Esophagus muscularis mucosa (tissue), 4 donors: ENCODE measurements around the gene ACP2. TPM values are rescaled to one million over a fixed set of nuclear protein-coding genes. Genes with fewer than 3 reads are reported as not detected.
A peak's percentile ranks its signal among the peaks of the same experiment; 100 is the strongest.

ENCODE experiments used
- DNase-seq: peaks from one replicate; pipeline ENCODE4 v3.0.0-alpha.2; 2017; ENCODE audit errors: extremely low spot score
- H3K27ac ChIP-seq, 4 donors: fragments of 200-600 bp; sonication (generic); replicated peaks in 1 of 4; 1 replicate in 3 of 4; 2 replicates in 1 of 4; pipeline ENCODE4 v1.5.1; 2016 to 2019; ENCODE audit warnings: mild to moderate bottlenecking in 1 of 4
- H3K27me3 ChIP-seq, 4 donors: fragments of 200-600 bp; sonication (generic); one replicate each; pipeline versions ENCODE4 v1.5.1 to v1.6.0; 2016 to 2019
- H3K36me3 ChIP-seq, 4 donors: fragments of 200-600 bp; sonication (generic); one replicate each; pipeline ENCODE4 v1.5.1; 2016 to 2019
- H3K4me1 ChIP-seq, 4 donors: fragments of 200-600 bp; sonication (generic); one replicate each; pipeline ENCODE4 v1.5.1; 2016 to 2019
- H3K4me3 ChIP-seq, 4 donors: fragments of 200-600 bp; sonication (generic); 1 replicate in 2 of 4; 2 replicates in 2 of 4; pipeline ENCODE4 v1.5.1; 2016 to 2019; ENCODE audit warnings: mild to moderate bottlenecking in 4 of 4, moderate library complexity in 1 of 4
- H3K9me3 ChIP-seq, 4 donors: fragments of 200-600 bp; sonication (generic); 1 replicate in 3 of 4; 2 replicates in 1 of 4; pipeline ENCODE4 v1.5.1; 2016 to 2019
- CTCF ChIP-seq, 3 experiments: fragments of 200-600 bp in 2 of 3; fragments of 450-650 bp in 1 of 3; sonication (generic) in 2 of 3; IDR thresholded peaks; one replicate each; pipeline ENCODE4 v1.5.1; 2017 to 2019; ENCODE audit warnings: antibody characterized with exemption in 3 of 3, mild to moderate bottlenecking in 2 of 3, moderate library complexity in 1 of 3
- EP300 ChIP-seq: sonication (generic); formaldehyde crosslinking; IDR thresholded peaks from one replicate; pipeline ENCODE4 v1.6.1; 2017; ENCODE audit warnings: antibody characterized with exemption
- POLR2A ChIP-seq: fragments of 450-650 bp; IDR thresholded peaks from one replicate; pipeline ENCODE4 v1.6.1; 2017; ENCODE audit warnings: antibody characterized with exemption, moderate library complexity, mild to moderate bottlenecking, low read depth
- POLR2AphosphoS5 ChIP-seq, 2 donors: sonication (generic); formaldehyde crosslinking; IDR thresholded peaks; one replicate each; pipeline ENCODE4 v1.6.1; 2017; ENCODE audit warnings: antibody characterized with exemption in 2 of 2
- WGBS: methylation state at CpG from one replicate; pipeline ENCODE4 v1.1.5; 2018; 5-methylcytosine and 5-hydroxymethylcytosine counted together
- intact Hi-C: fragments of 100-400 bp; cut with DNase I; formaldehyde crosslinking; loops from one replicate; pipeline ENCODE4 v1.15.1; 2023
- total RNA-seq, 4 donors: library from RNA; depleted of rRNA; stranded (reverse); fragments of >200 nt; gene quantifications; one replicate each; pipeline versions ENCODE4 v1.1.0 to v1.2.1, GENCODE V29; 2016

The ACP2 gene
- total RNA-seq, 4 donors from 2014 or later: 19.5 to 42.7 (median 28.6) TPM

- no peak for TF ChIP-seq CTCF (IDR thresholded peaks at IDR 0.05)
- TF ChIP-seq POLR2AphosphoS5 (IDR thresholded peaks at IDR 0.05): no peak
- TF ChIP-seq EP300: no peak
- no peak for TF ChIP-seq POLR2A
- H3K27ac ChIP-seq: no peak overlapping the region
- H3K9me3 ChIP-seq: no peaks in the 10 kb centered on the region
- intact Hi-C loops: loop anchor here (10.0 kb wide), 1 partner anchor 76 kb away; the partner anchor contains the start of gene MYBPC3
- no peaks in the 10 kb centered on the region for H3K27me3 ChIP-seq
- peaks cover 0 to 10% (median 0%) of the 10 kb centered on the region in 4 donors for H3K4me1 ChIP-seq
- DNase-seq: no peak
- H3K36me3 ChIP-seq: peaks cover 90 to 97% (median 95%) of the 10 kb centered on the region in 4 donors
- WGBS: 90% methylated on average over 4 of the region's 4 CpGs
- no peak overlapping the region for H3K4me3 ChIP-seq
Measured at GRCh38 chr11:47278769-47279168, 30.2 kb upstream of the ACP2 start.

DNA sequence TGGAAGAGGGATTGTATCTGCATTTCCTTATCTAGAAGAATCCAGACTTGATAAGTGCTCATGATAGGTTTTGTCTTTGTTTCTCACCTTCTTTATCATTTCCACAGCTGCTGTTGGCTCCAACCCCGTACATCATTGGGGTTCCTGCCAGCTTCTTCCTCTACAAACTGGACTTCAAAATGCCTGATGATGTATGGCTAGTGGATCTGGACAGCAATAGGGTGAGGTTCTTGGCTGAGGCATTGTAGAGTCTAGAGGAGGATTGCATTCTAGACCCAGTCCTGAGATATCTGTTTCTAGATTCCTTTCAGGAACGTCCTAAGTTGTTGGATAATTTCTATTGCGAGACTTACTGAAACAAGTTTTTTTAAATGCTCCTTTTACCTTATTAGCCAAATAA, 29.4 kb upstream of the ACP2 start:
- Histone ChIP-seq H3K27me3 (no peaks in the 10 kb centered on the region), H3K27ac (peak overlapping the region in 1 of 4 donors; percentile 14), H3K36me3 (peaks cover 83 to 90% (median 88%) of the 10 kb centered on the region in 4 donors), H3K4me3 (no peak overlapping the region), H3K9me3 (no peaks in the 10 kb centered on the region), H3K4me1 (peaks cover 0 to 11% (median 1%) of the 10 kb centered on the region in 4 donors)
- no peak for DNase-seq
- TF ChIP-seq POLR2AphosphoS5 (IDR thresholded peaks at IDR 0.05) (no peak), POLR2A (no peak), EP300 (no peak), CTCF (IDR thresholded peaks at IDR 0.05) (no peak)
- intact Hi-C loops: loop anchor here (10.0 kb wide), 1 partner anchor 77 kb away; the partner anchor contains the start of gene MYBPC3
- 77% methylated on average over 3 of the region's 3 CpGs for WGBS

GRCh38 chr11:47276923-47277322, 28.3 kb upstream of the ACP2 start:
- no peak for DNase-seq
- Histone ChIP-seq H3K4me3 (no peak overlapping the region), H3K9me3 (no peaks in the 10 kb centered on the region), H3K4me1 (peaks cover 10 to 22% (median 11%) of the 10 kb centered on the region in 4 donors), H3K27me3 (no peaks in the 10 kb centered on the region), H3K27ac (peak overlapping the region in 2 of 4 donors; percentile 2 to 4), H3K36me3 (peaks cover 72 to 78% (median 76%) of the 10 kb centered on the region in 4 donors)
- intact Hi-C loops: loop anchor here (10.0 kb wide), 1 partner anchor 78 kb away; the partner anchor contains the start of gene MYBPC3
- TF ChIP-seq POLR2A (no peak), POLR2AphosphoS5 (IDR thresholded peaks at IDR 0.05) (no peak), CTCF (IDR thresholded peaks at IDR 0.05) (no peak)
- 82% methylated on average over 4 of the region's 4 CpGs for WGBS

GRCh38 chr11:47274495-47275235, 26.1 kb upstream of the ACP2 start:
- H3K27ac ChIP-seq: no peak overlapping the region
- H3K4me1 ChIP-seq: peaks cover 24 to 29% (median 26%) of the 10 kb centered on the region in 4 donors
- no peak overlapping the region for H3K4me3 ChIP-seq
- WGBS: 94% methylated on average over 28 of the region's 28 CpGs
- H3K9me3 ChIP-seq: no peaks in the 10 kb centered on the region
- H3K36me3 ChIP-seq: peaks cover 50 to 56% (median 54%) of the 10 kb centered on the region in 4 donors
- TF ChIP-seq POLR2AphosphoS5 (IDR thresholded peaks at IDR 0.05) (no peak), EP300 (no peak), CTCF (IDR thresholded peaks at IDR 0.05) (no peak), POLR2A (no peak)
- intact Hi-C loops: loop anchor here (10.0 kb wide), 1 partner anchor 80 kb away; the partner anchor contains the start of gene MYBPC3
- no peaks in the 10 kb centered on the region for H3K27me3 ChIP-seq
- DNase-seq: no peak
